ENCODE results near the gene TOR2A. TPM values are rescaled to one million over a fixed set of nuclear protein-coding genes. Genes with fewer than 3 reads are reported as not detected.

TOR2A gene
- total and polyA plus RNA-seq, 9 of the 15 experiments (the other 6 are each of a cell fraction or from before 2014, with no cell fraction given), result 0.80 to 25.9 (median 11.1) TPM

GRCh38 chr9:127712867-127713266 is 22.2 kb downstream of the TOR2A start:
- POLR2A ChIA-PET, result interaction anchor here (1.2 kb wide), 1 partner anchor 9 kb away, joined by 4 read pairs; no protein-coding TSS in a partner anchor

More at GRCh38 chr9:127712867-127713266, 22.2 kb downstream of the TOR2A start:
- Histone ChIP-seq H3K9ac (ENCODE audit: insufficient read depth in 1 of 2, low read depth in 2 of 2, low read length in 2 of 2) (peak overlapping the region in 1 of 2 experiments; percentile 55; a peak in 1 of 4 replicates), H3K27ac (ENCODE audit: extremely low read depth, low read depth, low read length) (no peak overlapping the region), H4K20me1 (replicated peaks; ENCODE audit: control insufficient read depth, insufficient read depth, low read length) (peaks cover 3% of the 10 kb centered on the region; the same call in 1 of the 2 replicates), H3K9me1 (ENCODE audit: control insufficient read depth, insufficient read depth, low read length) (peaks cover 4% of the 10 kb centered on the region), H3K27me3 (ENCODE audit: control insufficient read depth in 2 of 2, insufficient read depth in 2 of 2, low read length in 2 of 2) (no peaks in the 10 kb centered on the region), H3K4me2 (ENCODE audit: insufficient read depth, low read length) (no peak overlapping the region), H3K4me1 (replicated peaks in 1 of 2; ENCODE audit: control insufficient read depth in 2 of 2, insufficient read depth in 2 of 2, low read length in 2 of 2) (peaks cover 4 to 53% of the 10 kb centered on the region in 2 experiments; a peak in 4 of 5 replicates), H3K79me2 (ENCODE audit: control insufficient read depth, insufficient read depth, low read length) (0 out of 3 replicates have a peak, but pooled peaks cover 3% of the 10 kb centered on the region), H3K9me3 (replicated peaks; ENCODE audit: control insufficient read depth, insufficient read depth, low read depth, low read length) (0 out of 2 replicates have a peak, but pooled peaks cover 4% of the 10 kb centered on the region), H2AFZ (ENCODE audit: low read depth, low read length) (no peak overlapping the region), H3K4me3 (no peak overlapping the region), H3K36me3 (ENCODE audit: control insufficient read depth, insufficient read depth, low read length) (no peaks in the 10 kb centered on the region)
- BruUV-seq (replicated peaks), result no TSS peak
- no peak for DNase-seq (ENCODE audit: extremely low read depth in 1 of 4, low spot score in 3 of 4)
- FAIRE-seq, result no peak
- intact Hi-C loops (cut with micrococcal nuclease) (no loop called here), in situ Hi-C loops (cut with MboI) (no loop called here)
- TF ChIP-seq USF1 (CRISPR knock-in tag; IDR thresholded peaks at IDR 0.05) (peak; percentile 30; the same call in 1 of the 2 replicates), PHF21A (IDR thresholded peaks at IDR 0.05; ENCODE audit: borderline replicate concordance, low read depth) (no peak), ZNF143 (CRISPR knock-in tag; IDR thresholded peaks at IDR 0.05) (0 out of 2 replicates have a peak, but pooled peaks have one; percentile 8), ZNF766 (CRISPR knock-in tag; conservative IDR thresholded peaks at IDR 0.05) (no peak)
- TF ChIP-seq, protein P1, sequence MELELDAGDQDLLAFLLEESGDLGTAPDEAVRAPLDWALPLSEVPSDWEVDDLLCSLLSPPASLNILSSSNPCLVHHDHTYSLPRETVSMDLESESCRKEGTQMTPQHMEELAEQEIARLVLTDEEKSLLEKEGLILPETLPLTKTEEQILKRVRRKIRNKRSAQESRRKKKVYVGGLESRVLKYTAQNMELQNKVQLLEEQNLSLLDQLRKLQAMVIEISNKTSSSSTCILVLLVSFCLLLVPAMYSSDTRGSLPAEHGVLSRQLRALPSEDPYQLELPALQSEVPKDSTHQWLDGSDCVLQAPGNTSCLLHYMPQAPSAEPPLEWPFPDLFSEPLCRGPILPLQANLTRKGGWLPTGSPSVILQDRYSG (tag; conservative IDR thresholded peaks at IDR 0.05; ENCODE audit: low read depth), result no peak
- 86% methylated on average over 8 of the region's 10 CpGs for WGBS (ENCODE audit: insufficient coverage, low coverage, missing lambda C conversion rate)
- no peak for ATAC-seq
- CTCF ChIA-PET (ENCODE audit: low intra/inter-chr PET ratio), result no interaction called here
